Measurements from ENCODE around the gene PANK3. TPM values are rescaled to one million over a fixed set of nuclear protein-coding genes. Genes with fewer than 3 reads are reported as not detected.

Gene PANK3
- 50.2 and 61.7 TPM in 2 replicates for total RNA-seq

GRCh38 chr5:168578538-168579487 is at the start of gene PANK3:
TSS of gene PANK3 (minus strand) at chr5:168579368. CDS start at chr5:168579283, 85 bp downstream.

DNA sequence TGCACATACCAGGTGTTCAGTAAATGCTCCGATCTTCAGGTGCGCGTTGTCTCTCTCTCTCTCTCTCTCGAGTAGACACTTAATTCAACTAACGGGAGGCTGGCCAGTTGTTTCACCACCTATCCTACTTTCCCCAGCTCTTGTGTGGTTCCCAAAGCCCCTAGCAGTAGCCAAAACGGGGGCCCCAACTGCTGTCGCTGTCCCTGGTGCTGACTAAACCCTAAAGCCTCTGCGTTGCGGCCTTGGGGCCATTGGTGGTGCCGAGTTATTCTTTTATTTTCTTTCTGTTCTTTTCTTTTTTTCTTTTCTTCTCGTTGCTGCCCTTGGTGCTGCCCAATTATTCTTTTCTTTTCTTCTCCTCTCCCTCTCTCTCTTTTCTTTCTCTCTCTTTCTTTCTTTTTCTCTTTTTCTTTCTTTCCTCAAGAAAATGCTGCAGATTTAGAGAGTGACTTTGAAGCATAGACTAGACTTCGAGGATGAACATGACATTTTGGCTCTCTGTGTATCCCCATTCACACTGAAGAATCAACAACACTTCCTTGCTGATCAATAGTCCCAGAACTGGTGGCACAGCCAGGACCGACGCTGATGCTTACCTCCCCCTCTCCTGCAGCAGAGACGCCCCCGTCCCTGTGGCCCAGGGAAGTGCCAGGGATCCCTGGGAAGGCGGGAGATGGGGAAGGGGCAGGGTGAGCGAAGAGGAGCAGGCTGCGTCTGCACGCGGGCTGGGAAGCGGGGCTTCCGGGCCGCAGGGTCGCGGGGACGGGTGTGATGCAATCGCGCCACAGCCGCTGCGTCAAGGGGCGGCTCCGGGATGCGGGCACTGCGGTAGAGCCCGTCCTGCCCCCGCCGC is 50.4 kb downstream of the PANK3 start, which contains the start of gene FBLL1:
FBLL1 (plus strand) TSS at position 785 of the 853 bp plus-strand sequence. CDS start 200 bp downstream, outside the sequence.

Other genes starting within 250 kb of the PANK3 start
- 220 and 243 TPM in 2 replicates for gene RARS1, start 92.9 kb downstream of the PANK3 start, total RNA-seq
- 0.30 and 1.1 TPM in 2 replicates for gene FBLL1, start 50.1 kb downstream of the PANK3 start, total RNA-seq

Data from smooth muscle cell of the umbilical artery (primary cell).